Ovary (tissue), 9 donors: ENCODE measurements around the gene NRSN2. TPM values are rescaled to one million over a fixed set of nuclear protein-coding genes. Genes with fewer than 3 reads are reported as not detected.

Experiments
- DNase-seq, 5 donors: peaks; one replicate each; pipeline ENCODE4 v3.0.0-alpha.2; 2019 to 2020
- H3K27ac ChIP-seq, 2 donors: fragments of 200-600 bp; one replicate each; pipeline versions ENCODE4 v1.5.1 to v1.8.0; 2019 to 2022
- H3K27me3 ChIP-seq: fragments of 200-600 bp; one replicate; pipeline ENCODE4 v1.8.0; 2022
- H3K36me3 ChIP-seq: fragments of 200-600 bp; sonication (generic); one replicate; pipeline ENCODE4 v1.5.1; 2019
- H3K4me1 ChIP-seq: one replicate; pipeline ENCODE4 v1.8.1; 2013; ENCODE audit warnings: mild to moderate bottlenecking, moderate library complexity; ENCODE audit not compliant: insufficient read depth
- H3K4me3 ChIP-seq: fragments of 200-600 bp; sonication (generic); one replicate; pipeline ENCODE4 v1.5.1; 2017
- H3K9me3 ChIP-seq, 2 donors: fragments of 200-600 bp in 1 of 2; sonication (generic) in 1 of 2; one replicate each; pipeline versions ENCODE4 v1.5.1 to v1.8.1; 2013 to 2019; ENCODE audit warnings: mild to moderate bottlenecking in 1 of 2, moderate library complexity in 1 of 2
- CTCF ChIP-seq, 3 donors: fragments of 450-650 bp in 2 of 3; fragments of 200-600 bp in 1 of 3; IDR thresholded peaks; one replicate each; pipeline versions ENCODE4 v1.5.1 to v1.8.0; 2016 to 2022; ENCODE audit warnings: antibody characterized with exemption in 3 of 3, mild to moderate bottlenecking in 1 of 3
- EP300 ChIP-seq: sonication (generic); formaldehyde crosslinking; IDR thresholded peaks from one replicate; pipeline ENCODE4 v1.6.1; 2017; ENCODE audit warnings: antibody characterized with exemption
- POLR2A ChIP-seq: fragments of 450-650 bp; IDR thresholded peaks from one replicate; pipeline ENCODE4 v1.6.1; 2017; ENCODE audit warnings: antibody characterized with exemption, mild to moderate bottlenecking, moderate library complexity
- WGBS, 3 donors: extraction: QIAGEN DNeasy Blood & Tissue Kit in 1 of 3; methylation state at CpG; one replicate each; pipeline versions ENCODE4 v1.1.5 to v1.1.7; 2013 to 2017; 5-methylcytosine and 5-hydroxymethylcytosine counted together
- intact Hi-C, 4 donors: fragments of 100-400 bp; cut with DNase I; formaldehyde crosslinking; loops; one replicate each; pipeline versions ENCODE4 v1.11.0 to v1.15.1; 2022 to 2023
- polyA plus RNA-seq, 2 donors: library from polyadenylated mRNA; stranded (reverse); fragments of 200-250 nt in 1 of 2; fragments of 350-450 nt in 1 of 2; fragmentation: Illumina TruSeq in 1 of 2; extraction: RNeasy Lipid Tissue Mini Kit (QIAGEN cat#74804) in 1 of 2; gene quantifications; one replicate each; pipeline ENCODE4 v1.2.3, GENCODE V29; 2013 to 2014
- total RNA-seq, 7 donors: library from RNA; depleted of rRNA in 2 of 7; stranded (reverse); fragments of >200 nt in 2 of 7; fragmentation: NEBNext Ultra II Directional in 3 of 7; extraction: Animal tissue kit (Norgen Biotek cat#: 25700) in 3 of 7; gene quantifications; one replicate each; pipeline versions ENCODE4 v1.1.0 to v1.2.4, GENCODE V29; 2016 to 2023
- donor health status: DM: no; HTN: no; CAD: no; lungs with moderate emphysema.
- donor health status: DM: no; HTN: no; CAD: no.
- donor health status: Bipolar disorder and iron deficiency.
- donor health status: DM: yes; HTN: yes; CAD: no.
- donor health status: DM: no; HTN: no; CAD: no.
- donor health status: DM: yes; HTN: yes; CAD: no.

NRSN2 gene
- total and polyA plus RNA-seq, 9 donors, result 20.5 to 77.9 (median 43.2) TPM

GRCh38 chr20:300345-300990 is 46.4 kb upstream of the NRSN2 start:
- intact Hi-C loops, result no loop called here
- Histone ChIP-seq H3K36me3 (no peaks in the 10 kb centered on the region), H3K27me3 (no peaks in the 10 kb centered on the region), H3K9me3 (no peaks in the 10 kb centered on the region), H3K4me3 (no peak overlapping the region), H3K27ac (peak overlapping the region in 1 of 2 donors; percentile 36), H3K4me1 (peaks cover 15% of the 10 kb centered on the region)
- no peak for TF ChIP-seq CTCF (IDR thresholded peaks at IDR 0.05)
- no peak for TF ChIP-seq EP300
- no peak for TF ChIP-seq POLR2A
- DNase-seq, result no peak
- WGBS, 3 donors, result 6 to 14% (median 11%) methylated on average over 10 of the region's 10 CpGs

GRCh38 chr20:301886-302848 is 44.7 kb upstream of the NRSN2 start:
- WGBS, 3 donors, result 61 to 70% (median 64%) methylated on average over 13 of the region's 13 CpGs
- no peak for TF ChIP-seq CTCF (IDR thresholded peaks at IDR 0.05)
- TF ChIP-seq EP300, result no peak
- TF ChIP-seq POLR2A, result no peak
- Histone ChIP-seq H3K27me3 (no peaks in the 10 kb centered on the region), H3K4me3 (no peak overlapping the region), H3K9me3 (no peaks in the 10 kb centered on the region), H3K4me1 (peaks cover 15% of the 10 kb centered on the region), H3K27ac (peak overlapping the region in 1 of 2 donors; percentile 36), H3K36me3 (no peaks in the 10 kb centered on the region)
- DNase-seq, result no peak
- intact Hi-C loops, result no loop called here

GRCh38 chr20:305745-306144 is 41.2 kb upstream of the NRSN2 start:
- intact Hi-C loops, result no loop called here
- Histone ChIP-seq H3K27me3 (no peaks in the 10 kb centered on the region), H3K4me3 (no peak overlapping the region), H3K9me3 (no peaks in the 10 kb centered on the region), H3K4me1 (peaks cover 6% of the 10 kb centered on the region), H3K27ac (no peak overlapping the region), H3K36me3 (no peaks in the 10 kb centered on the region)
- no peak for DNase-seq
- TF ChIP-seq POLR2A, result no peak
- TF ChIP-seq EP300, result no peak
- no peak for TF ChIP-seq CTCF (IDR thresholded peaks at IDR 0.05)
- 77 to 78% (median 77%) methylated on average over 11 of the region's 11 CpGs for whole genome bisulfite sequencing, 3 donors

- H3K27ac ChIP-seq, result no peak overlapping the region
- no peaks in the 10 kb centered on the region for H3K27me3 ChIP-seq
- no peaks in the 10 kb centered on the region for H3K36me3 ChIP-seq
- WGBS, 3 donors, result 67 to 80% (median 69%) methylated on average over 6 to 7 of the region's 7 CpGs
- no peak overlapping the region for H3K4me3 ChIP-seq
- no peaks in the 10 kb centered on the region for H3K4me1 ChIP-seq
- no peak for TF ChIP-seq POLR2A
- no peak for TF ChIP-seq CTCF (IDR thresholded peaks at IDR 0.05)
- TF ChIP-seq EP300, result no peak
- intact Hi-C loops, result no loop called here
- DNase-seq, result no peak
- no peaks in the 10 kb centered on the region for H3K9me3 ChIP-seq
These were observed 38.4 kb upstream of the NRSN2 start for GRCh38 chr20:308427-309038.
